HG03565 (cell line): Measurements from ENCODE around the gene KIF17.

Source experiments
- ATAC-seq: cut with Tn5 transposase; IDR thresholded peaks from one replicate; pipeline ENCODE4 v1.9.1; 2021; ENCODE audit warnings: mild to moderate bottlenecking, moderate library complexity; ENCODE audit not compliant: unreplicated experiment

The KIF17 gene

GRCh38 chr1:20632386-20632785 is 85.4 kb downstream of the KIF17 start:
- ATAC-seq = no peak

GRCh38 chr1:20630729-20631128 is 87.1 kb downstream of the KIF17 start:
- ATAC-seq = no peak

- ATAC-seq = no peak
Observed at GRCh38 chr1:20626524-20626923, 91.3 kb downstream of the KIF17 start.

- no peak for ATAC-seq
Observed at GRCh38 chr1:20626098-20626427, 91.7 kb downstream of the KIF17 start.

- ATAC-seq = no peak
Observed at GRCh38 chr1:20625176-20626097, 92.4 kb downstream of the KIF17 start.

GRCh38 chr1:20624709-20625108 is 93.1 kb downstream of the KIF17 start:
- no peak for ATAC-seq

- no peak for ATAC-seq
Observed at GRCh38 chr1:20621012-20621411, 96.8 kb downstream of the KIF17 start.

GRCh38 chr1:20619999-20620398 is 97.8 kb downstream of the KIF17 start:
- ATAC-seq = no peak

GRCh38 chr1:20618550-20618949 is 99.3 kb downstream of the KIF17 start:
- ATAC-seq = no peak

GRCh38 chr1:20616847-20617487 is 100.8 kb downstream of the KIF17 start:
- no peak for ATAC-seq

- ATAC-seq = no peak
Observed at GRCh38 chr1:20615946-20616846, 101.6 kb downstream of the KIF17 start.

- ATAC-seq = no peak
Observed at GRCh38 chr1:20614131-20614579, 103.7 kb downstream of the KIF17 start.
